ENCODE results near the gene FNIP2. TPM values are rescaled to one million over a fixed set of nuclear protein-coding genes. Genes with fewer than 3 reads are reported as not detected.
A peak's percentile ranks its signal among the peaks of the same experiment; 100 is the strongest.

FNIP2 gene
- total and polyA plus RNA-seq, 9 of the 15 experiments (the other 6 are each of a cell fraction or from before 2014, with no cell fraction given) = 1.7 to 15.5 (median 8.3) TPM

DNA sequence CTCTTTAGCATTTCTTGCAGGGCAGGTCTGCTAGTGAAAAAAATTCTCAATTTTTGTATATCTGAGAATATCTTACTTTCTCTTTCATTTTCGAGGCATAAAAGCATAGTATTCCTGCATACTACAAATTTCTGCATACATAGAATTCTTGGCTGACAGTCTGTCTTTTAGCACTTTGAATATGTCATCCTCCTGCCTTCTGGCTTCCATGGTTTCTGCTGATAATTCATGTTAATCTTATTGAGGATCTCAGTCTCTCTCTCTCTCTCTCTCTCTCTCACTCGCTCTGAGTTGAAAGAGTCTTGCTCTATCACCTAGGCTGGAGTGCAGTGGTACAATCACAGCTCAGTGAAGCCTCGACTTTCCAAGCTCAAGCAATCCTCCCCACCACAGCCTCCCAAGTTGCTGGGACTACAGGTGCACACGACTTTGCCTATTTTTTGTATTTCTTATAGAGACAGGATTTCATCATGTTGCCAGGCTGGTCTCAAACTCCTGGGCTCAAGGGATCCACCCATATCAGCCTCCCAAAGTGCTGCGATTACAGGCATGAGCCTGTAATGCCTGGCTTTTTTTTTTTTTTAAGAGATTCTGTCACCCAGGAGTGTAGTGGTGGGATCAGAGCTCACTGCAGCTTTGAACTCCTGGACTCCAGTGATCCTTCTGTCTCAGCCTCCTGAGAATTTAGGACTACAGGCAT, 161.3 kb downstream of the FNIP2 start:
- no peak for FAIRE-seq
- no peaks in the 10 kb centered on the region for H4K20me1 ChIP-seq (replicated peaks; ENCODE audit: control insufficient read depth, insufficient read depth, low read length)
- H3K9me1 ChIP-seq (ENCODE audit: control insufficient read depth, insufficient read depth, low read length) = no peaks in the 10 kb centered on the region
- in situ Hi-C loops (cut with MboI) = no loop called here
- ATAC-seq = peak; percentile 69
- H3K27ac ChIP-seq (ENCODE audit: extremely low read depth, low read depth, low read length) = no peak overlapping the region
- no peak overlapping the region for H3K9ac ChIP-seq (ENCODE audit: insufficient read depth in 1 of 2, low read depth in 2 of 2, low read length in 2 of 2)
- H3K4me3 ChIP-seq = no peak overlapping the region
- intact Hi-C loops (cut with micrococcal nuclease) = no loop called here
- H3K27me3 ChIP-seq (ENCODE audit: control insufficient read depth in 2 of 2, insufficient read depth in 2 of 2, low read length in 2 of 2) = no peaks in the 10 kb centered on the region
- no peak overlapping the region for H2AFZ ChIP-seq (ENCODE audit: low read depth, low read length)
- BruUV-seq (replicated peaks) = no TSS peak
- no peaks in the 10 kb centered on the region for H3K79me2 ChIP-seq (ENCODE audit: control insufficient read depth, insufficient read depth, low read length)
- peaks cover 0 to 8% of the 10 kb centered on the region in 2 experiments; a peak in 2 of 5 replicates for H3K4me1 ChIP-seq (replicated peaks in 1 of 2; ENCODE audit: control insufficient read depth in 2 of 2, insufficient read depth in 2 of 2, low read length in 2 of 2)
- H3K36me3 ChIP-seq (ENCODE audit: control insufficient read depth, insufficient read depth, low read length) = no peaks in the 10 kb centered on the region
- H3K4me2 ChIP-seq (ENCODE audit: insufficient read depth, low read length) = no peak overlapping the region; the same call in 1 of the 2 replicates
- 7% methylated on average over 5 of the region's 5 CpGs for WGBS (ENCODE audit: insufficient coverage, low coverage, missing lambda C conversion rate)
- no peaks in the 10 kb centered on the region for H3K9me3 ChIP-seq (replicated peaks; ENCODE audit: control insufficient read depth, insufficient read depth, low read depth, low read length)
- ChIA-PET CTCF (ENCODE audit: low intra/inter-chr PET ratio) (no interaction called here), POLR2A (interaction anchor here (1.2 kb wide), 1 partner anchor 268 kb away, joined by 4 read pairs; no protein-coding TSS in a partner anchor)
- DNase-seq (ENCODE audit: extremely low read depth in 1 of 4, low spot score in 3 of 4) = peak in 1 of 4 experiments; percentile 16
- no peak for TF ChIP-seq ZNF253 (CRISPR knock-in tag; conservative IDR thresholded peaks at IDR 0.05)
- TF ChIP-seq CBFA2T3 (IDR thresholded peaks at IDR 0.05) = no peak; the same call in 1 of the 2 replicates
- TF ChIP-seq EP300 (IDR thresholded peaks at IDR 0.05; ENCODE audit: low read length) = peak; percentile 34; the same call in 1 of the 2 replicates
- TF ChIP-seq TBP (optimal IDR thresholded peaks at IDR 0.05; ENCODE audit: low read depth, low read length) = no peak
- TF ChIP-seq MEIS2 (IDR thresholded peaks at IDR 0.05; ENCODE audit: partially characterized antibody) = peak; percentile 81
- TF ChIP-seq MTA2 (IDR thresholded peaks at IDR 0.05; ENCODE audit: low read depth) = 0 out of 2 replicates have a peak, but pooled peaks have one; percentile 22
- no peak for TF ChIP-seq FOXK2 (conservative IDR thresholded peaks at IDR 0.05 in 1 of 2, IDR thresholded peaks at IDR 0.05 in 1 of 2; ENCODE audit: low read depth in 2 of 2)
- no peak for TF ChIP-seq CEBPG (CRISPR knock-in tag; IDR thresholded peaks at IDR 0.05)
- TF ChIP-seq CEBPG (tag; conservative IDR thresholded peaks at IDR 0.05 in 1 of 2, IDR thresholded peaks at IDR 0.05 in 1 of 2) = peak in 1 of 2 experiments; percentile 31; a peak in 2 of 4 replicates
- no peak for TF ChIP-seq ZNF133 (CRISPR knock-in tag; IDR thresholded peaks at IDR 0.05)
- TF ChIP-seq, protein P1, sequence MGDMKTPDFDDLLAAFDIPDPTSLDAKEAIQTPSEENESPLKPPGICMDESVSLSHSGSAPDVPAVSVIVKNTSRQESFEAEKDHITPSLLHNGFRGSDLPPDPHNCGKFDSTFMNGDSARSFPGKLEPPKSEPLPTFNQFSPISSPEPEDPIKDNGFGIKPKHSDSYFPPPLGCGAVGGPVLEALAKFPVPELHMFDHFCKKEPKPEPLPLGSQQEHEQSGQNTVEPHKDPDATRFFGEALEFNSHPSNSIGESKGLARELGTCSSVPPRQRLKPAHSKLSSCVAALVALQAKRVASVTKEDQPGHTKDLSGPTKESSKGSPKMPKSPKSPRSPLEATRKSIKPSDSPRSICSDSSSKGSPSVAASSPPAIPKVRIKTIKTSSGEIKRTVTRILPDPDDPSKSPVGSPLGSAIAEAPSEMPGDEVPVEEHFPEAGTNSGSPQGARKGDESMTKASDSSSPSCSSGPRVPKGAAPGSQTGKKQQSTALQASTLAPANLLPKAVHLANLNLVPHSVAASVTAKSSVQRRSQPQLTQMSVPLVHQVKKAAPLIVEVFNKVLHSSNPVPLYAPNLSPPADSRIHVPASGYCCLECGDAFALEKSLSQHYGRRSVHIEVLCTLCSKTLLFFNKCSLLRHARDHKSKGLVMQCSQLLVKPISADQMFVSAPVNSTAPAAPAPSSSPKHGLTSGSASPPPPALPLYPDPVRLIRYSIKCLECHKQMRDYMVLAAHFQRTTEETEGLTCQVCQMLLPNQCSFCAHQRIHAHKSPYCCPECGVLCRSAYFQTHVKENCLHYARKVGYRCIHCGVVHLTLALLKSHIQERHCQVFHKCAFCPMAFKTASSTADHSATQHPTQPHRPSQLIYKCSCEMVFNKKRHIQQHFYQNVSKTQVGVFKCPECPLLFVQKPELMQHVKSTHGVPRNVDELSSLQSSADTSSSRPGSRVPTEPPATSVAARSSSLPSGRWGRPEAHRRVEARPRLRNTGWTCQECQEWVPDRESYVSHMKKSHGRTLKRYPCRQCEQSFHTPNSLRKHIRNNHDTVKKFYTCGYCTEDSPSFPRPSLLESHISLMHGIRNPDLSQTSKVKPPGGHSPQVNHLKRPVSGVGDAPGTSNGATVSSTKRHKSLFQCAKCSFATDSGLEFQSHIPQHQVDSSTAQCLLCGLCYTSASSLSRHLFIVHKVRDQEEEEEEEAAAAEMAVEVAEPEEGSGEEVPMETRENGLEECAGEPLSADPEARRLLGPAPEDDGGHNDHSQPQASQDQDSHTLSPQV (IDR thresholded peaks at IDR 0.05) = no peak
- TF ChIP-seq CREBBP (IDR thresholded peaks at IDR 0.05; ENCODE audit: low read depth, low read length) = no peak
- peak; percentile 45; the same call in 1 of the 2 replicates for TF ChIP-seq DPF2 (IDR thresholded peaks at IDR 0.05)
- no peak for TF ChIP-seq KAT7 (CRISPR knock-in tag; IDR thresholded peaks at IDR 0.05; ENCODE audit: borderline replicate concordance)
- no peak for TF ChIP-seq ARID2 (IDR thresholded peaks at IDR 0.05)
- TF ChIP-seq, protein P2, sequence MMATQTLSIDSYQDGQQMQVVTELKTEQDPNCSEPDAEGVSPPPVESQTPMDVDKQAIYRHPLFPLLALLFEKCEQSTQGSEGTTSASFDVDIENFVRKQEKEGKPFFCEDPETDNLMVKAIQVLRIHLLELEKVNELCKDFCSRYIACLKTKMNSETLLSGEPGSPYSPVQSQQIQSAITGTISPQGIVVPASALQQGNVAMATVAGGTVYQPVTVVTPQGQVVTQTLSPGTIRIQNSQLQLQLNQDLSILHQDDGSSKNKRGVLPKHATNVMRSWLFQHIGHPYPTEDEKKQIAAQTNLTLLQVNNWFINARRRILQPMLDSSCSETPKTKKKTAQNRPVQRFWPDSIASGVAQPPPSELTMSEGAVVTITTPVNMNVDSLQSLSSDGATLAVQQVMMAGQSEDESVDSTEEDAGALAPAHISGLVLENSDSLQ (IDR thresholded peaks at IDR 0.05) = peak; percentile 47; the same call in 1 of the 2 replicates
- TF ChIP-seq ZNF354B (CRISPR knock-in tag; IDR thresholded peaks at IDR 0.05) = no peak
- peak; percentile 59 for TF ChIP-seq TEAD4 (IDR thresholded peaks at IDR 0.05; ENCODE audit: low read length)
- no peak for TF ChIP-seq TEAD4 (CRISPR knock-in tag; IDR thresholded peaks at IDR 0.05; ENCODE audit: borderline replicate concordance)

Measured in K562 (cell line).